GM21367 (cell line): ENCODE measurements around the gene FAR2.
"Not testable (repeated sequence)": the region's sequence is repeated elsewhere in the genome, so short reads cannot be mapped to it uniquely, and the experiment has no call there.

Experiments
- ATAC-seq: cut with Tn5 transposase; IDR thresholded peaks from one replicate; pipeline ENCODE4 v1.9.1; 2021; ENCODE audit not compliant: unreplicated experiment

FAR2 gene

DNA sequence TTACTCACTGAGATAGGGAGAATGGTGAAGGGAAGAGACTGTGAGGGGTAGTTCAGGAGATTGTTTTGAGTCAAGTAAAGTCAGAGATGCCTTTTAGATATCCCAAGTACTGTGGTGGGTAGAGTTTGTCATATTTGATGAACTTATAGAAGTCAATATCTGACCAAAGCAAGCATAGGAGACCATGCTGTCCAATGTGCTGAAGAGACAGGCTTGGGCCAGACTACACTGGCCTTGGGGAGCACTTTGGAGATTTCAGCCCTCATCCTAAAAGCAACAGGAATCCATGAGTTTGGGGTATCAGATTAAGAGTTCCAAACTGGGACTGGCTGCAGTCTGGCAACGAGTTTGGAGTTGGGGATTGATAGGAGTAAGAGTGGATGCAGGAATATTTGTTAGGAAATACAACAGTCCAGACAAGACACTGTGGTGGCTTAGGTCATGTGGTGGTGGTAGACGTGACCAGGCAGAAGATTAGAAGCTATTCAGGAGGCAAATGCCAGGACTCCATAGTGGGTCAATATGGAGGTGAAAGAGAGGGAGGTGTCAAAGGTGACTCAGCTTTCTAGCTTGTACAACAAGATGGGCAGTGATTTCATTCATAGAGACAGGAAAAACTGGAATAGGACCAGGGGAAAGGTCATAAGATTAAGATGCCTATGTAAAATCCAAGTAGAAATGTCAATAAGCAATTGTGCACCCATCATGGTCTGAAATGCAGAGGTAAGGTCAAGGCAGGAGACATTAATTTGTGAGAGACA lies 81.9 kb downstream of the FAR2 start:
- ATAC-seq = no peak

- ATAC-seq = no peak
Observed at GRCh38 chr12:29232086-29232485, 83.0 kb downstream of the FAR2 start.

DNA sequence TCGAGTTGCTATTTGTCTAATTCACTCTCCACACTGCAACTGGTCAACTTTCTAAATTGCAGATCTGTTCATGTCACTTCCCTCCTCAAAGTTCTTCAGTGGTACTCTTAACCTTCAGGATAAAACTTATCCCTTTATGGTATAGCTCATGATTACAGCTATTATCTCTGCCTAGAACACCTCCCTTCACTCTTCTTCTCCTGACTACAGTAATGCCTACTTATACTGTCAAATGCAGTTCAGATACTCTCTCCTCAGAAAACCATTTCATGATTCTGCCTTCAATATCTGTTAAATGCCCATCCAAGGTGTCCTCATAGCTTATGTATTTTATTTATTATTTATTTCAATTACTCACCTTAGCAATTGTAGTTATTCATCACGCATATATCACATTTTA lies 85.5 kb downstream of the FAR2 start:
- ATAC-seq = no peak

DNA sequence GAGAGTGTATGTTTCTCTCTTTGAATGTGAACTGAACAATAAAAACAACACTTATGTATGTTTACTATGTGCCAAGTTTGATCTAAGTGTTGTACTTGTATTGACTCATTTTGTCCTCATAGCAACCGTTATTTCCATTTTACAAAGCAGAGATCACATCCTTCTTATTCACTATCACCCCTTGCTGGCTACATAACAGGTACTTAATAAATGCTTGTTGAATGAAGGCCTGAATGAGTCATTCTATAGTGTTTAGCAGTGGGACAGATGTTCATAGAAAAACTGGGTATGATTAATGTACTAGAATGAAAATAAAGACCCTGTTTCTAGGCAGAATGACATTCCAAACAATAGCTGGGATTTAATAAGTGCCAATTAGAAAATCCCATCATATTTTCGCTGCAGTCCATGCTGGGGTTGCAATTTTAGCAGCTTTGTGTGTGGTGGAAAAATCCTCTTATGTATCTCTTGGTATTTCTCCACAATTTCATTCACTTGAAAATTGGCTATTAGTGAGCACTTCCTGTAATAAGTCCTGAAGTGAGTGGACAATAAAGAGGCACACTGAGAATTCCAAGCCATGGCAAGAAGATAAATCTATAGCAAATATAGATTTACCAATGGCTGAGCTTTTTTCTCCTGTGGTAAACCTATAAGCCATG lies 86.0 kb downstream of the FAR2 start:
- no peak for ATAC-seq

- no peak for ATAC-seq
Observed at GRCh38 chr12:29238822-29239291, 89.8 kb downstream of the FAR2 start.

- no peak for ATAC-seq
Observed at GRCh38 chr12:29239336-29239735, 90.3 kb downstream of the FAR2 start.

DNA sequence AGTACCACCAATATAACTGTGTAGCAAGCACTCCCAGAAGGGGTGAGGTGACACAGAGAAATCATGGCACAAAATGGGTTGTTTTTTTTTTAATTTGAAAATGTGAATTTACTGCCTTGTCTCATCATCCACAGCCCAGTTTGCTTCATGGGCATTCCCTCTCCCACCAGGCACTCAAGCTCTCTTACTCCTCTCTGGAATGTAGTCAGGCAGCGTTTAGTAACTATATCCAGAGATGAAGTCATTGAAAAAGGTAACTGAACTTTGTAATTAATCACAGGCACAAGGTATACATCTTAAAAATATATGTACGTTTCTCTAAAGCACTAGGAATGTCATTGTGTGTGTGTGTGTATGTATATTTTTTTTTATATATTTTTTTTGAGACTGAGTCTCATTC lies 91.4 kb downstream of the FAR2 start:
- no peak for ATAC-seq

DNA sequence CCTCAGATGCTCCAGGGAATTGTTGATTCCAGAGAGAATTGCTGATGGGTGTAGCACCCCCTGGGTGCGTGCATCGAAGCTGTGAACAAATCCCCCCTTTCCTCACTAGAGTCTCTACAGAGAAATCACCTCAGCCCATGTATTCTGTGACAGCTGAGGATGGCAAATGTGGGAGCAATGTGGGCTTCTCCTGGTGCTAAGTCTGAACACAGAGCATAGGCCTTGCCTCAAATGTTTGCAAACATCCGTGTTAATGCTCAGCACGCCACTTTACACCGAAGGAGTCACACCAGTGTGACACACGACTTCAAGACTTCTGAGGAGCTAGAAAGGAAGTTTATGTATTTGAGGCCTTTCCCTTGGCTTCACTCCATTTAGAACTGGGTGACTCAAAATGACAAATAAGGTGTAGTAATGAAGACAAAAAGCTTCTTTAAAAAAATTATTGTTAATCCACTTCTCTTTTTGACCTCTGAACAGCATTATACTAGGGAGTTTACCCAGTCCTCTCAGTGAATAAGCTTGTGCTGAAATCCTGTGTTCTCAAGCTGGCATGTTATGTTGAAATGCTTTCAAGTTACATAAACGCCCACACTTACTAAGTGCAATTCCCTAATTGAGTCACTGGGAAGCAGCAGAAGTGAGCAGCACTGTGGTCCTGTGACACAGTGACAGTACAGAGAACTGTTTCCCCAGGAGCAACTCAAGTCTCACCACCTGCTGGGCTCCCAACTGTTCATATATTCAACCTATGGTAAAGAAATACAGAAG lies 92.9 kb downstream of the FAR2 start:
- ATAC-seq = peak; percentile 80

GRCh38 chr12:29242921-29243431 lies 93.9 kb downstream of the FAR2 start:
- no peak for ATAC-seq

DNA sequence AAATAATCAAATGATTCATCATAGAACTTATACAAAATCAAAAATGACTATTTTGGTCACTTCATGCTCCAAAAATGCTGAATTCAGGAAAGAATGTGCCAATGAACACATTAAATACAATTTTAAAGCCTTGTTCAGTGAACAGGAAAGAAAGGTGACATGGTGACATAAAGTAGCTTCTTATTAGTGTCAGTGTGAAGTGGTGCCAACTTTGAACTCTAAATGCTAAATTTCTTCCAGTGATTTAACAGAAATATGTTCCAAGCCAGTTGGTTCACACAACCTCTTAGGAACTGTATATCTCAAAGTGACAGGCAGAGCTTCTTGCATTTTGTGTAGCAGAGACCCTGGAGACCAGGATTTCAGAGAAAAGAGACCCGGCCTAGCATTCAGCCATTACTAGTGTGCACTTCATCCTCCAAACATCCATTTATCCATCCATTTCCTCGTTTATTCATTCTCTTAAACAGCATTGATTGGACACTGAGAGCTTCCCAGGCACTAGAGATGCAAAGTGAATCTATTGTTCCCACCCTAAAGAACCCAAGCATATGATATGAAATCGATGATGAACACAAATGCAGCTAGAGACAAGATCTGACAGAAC lies 95.2 kb downstream of the FAR2 start:
- ATAC-seq = no peak

DNA sequence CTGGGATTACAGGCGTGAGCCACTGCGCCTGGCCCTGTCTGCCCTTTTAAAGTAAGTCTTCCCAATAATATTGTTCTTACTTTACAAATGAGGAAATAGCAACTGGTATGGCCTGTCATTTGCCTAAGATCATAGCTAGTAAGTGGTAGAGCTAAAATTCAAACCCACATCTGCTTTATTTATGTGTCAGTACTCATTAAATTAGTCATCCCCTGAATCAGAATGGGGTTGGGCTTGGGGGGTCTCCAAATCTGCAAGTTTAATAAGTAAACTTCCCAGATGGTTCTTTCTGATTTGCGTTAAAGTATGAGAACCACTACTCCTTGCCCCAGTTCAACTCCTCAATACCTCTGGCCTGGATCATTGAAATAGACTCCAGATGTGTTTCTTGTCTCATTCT lies 96.2 kb downstream of the FAR2 start:
- no peak for ATAC-seq

- no peak for ATAC-seq
Observed at GRCh38 chr12:29249930-29250329, 100.9 kb downstream of the FAR2 start.

DNA sequence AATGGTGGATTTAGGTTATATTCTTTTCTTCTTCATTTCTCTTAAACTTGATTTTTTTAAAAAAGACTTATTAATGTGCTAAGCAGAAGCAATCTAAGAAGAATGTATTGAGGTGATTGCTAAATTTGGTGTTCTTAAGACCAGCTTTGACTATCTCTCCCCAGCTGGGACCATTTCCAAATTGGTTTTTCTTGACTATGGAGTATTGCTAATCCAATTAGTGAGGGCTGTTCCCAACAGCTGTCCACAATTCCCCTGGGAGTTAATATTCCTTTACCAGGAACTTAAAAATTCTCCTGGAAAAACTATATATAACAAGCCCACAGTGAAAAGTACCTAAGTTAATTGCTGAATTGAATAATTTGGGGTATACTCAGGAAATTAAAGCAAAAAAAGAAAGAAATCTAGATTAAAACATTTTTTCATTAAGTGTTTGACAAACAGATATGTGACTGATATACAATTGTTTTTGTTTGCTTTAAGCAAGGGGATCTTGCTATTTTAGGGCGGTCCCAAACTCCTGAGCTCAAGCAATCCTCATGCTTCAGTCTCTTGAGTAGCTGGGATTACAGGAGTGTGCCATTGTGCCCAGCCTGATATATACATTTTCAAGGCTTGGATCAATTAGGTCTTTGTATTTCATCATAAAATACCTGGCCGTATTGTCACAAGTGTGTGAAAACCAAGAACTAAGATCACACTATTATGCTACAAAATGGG lies 105.0 kb downstream of the FAR2 start:
- no peak for ATAC-seq

GRCh38 chr12:29255042-29255441 lies 106.0 kb downstream of the FAR2 start:
- no peak for ATAC-seq

DNA sequence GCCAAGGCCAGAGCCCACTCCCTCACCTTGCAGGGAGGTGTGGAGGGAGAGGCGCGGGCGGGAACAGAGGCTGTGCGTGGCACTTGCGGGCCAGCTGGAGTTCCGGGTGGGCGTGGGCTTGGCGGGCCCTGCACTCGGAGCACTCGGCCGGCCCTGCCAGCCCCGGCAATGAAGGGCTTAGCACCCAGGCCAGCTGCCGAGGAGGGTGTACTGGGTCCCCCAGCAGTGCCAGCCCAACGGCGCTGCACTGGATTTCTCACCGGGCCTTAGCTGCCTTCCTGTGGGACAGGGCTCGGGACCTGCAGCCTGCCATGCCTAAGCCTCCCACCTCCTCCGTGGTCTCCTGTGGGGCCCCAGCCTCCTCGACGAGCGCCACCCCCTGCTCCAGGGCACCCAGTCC lies 107.5 kb downstream of the FAR2 start:
- ATAC-seq = no peak

DNA sequence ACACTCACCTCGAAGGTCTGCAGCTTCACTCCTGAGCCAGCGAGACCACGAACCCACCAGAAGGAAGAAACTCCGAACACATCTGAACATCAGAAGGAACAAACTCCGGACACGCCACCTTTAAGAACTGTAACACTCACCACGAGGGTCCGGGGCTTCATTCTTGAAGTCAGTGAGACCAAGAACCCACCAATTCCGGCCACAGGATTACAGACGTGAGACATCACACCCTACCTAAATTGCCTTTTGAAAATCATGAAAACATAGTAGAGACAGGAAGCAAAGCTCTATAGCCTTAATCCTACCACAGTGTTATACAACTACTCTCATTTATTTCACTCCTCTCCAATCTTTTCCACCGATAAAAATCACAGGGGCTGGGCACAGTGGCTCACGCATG lies 108.6 kb downstream of the FAR2 start:
- ATAC-seq = not testable (repeated sequence)

DNA sequence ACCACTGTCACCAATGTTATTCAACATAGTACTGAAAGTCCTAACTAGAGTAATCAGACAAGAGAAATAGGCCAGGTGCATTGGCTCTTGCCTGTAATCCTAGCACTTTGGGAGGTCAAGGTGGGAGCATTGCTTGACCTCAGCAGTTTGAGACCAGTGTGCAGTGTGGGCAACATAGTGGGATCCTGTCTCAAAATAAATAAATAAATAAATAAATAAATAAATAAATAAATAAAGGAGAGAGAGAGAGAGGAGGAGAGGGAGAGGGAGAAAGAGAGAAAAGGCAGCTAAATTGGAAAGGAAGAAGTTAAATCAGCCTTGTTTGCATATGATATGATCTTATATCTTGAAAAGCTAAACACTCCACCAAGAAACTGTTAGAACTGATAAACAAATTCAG lies 115.3 kb downstream of the FAR2 start:
- ATAC-seq = no peak

- ATAC-seq = no peak
Observed at GRCh38 chr12:29269706-29270408, 120.8 kb downstream of the FAR2 start.

DNA sequence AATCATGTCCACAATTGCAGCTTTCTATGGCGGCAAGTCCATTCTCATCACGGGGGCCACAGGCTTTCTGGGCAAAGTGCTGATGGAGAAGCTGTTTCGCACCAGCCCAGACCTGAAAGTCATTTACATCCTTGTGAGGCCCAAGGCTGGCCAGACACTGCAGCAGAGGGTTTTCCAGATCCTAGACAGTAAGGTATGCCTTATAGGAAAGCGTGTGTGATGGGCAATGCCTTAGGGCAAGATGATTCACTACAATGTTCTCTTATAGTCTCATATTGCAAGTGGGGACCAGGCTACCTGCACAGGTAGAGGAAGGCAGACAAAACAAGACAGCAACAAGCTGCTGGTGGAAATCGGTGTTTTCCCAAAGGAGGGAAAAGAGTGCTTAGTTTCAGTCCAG lies 121.4 kb downstream of the FAR2 start:
- no peak for ATAC-seq
